Right renal cortex interstitium (tissue), 3 donors: Measurements from ENCODE around the gene TMEM178A. TPM values are rescaled to one million over a fixed set of nuclear protein-coding genes. Genes with fewer than 3 reads are reported as not detected.
A peak's percentile ranks its signal among the peaks of the same experiment; 100 is the strongest.
"Not testable (repeated sequence)": the region's sequence is repeated elsewhere in the genome, so short reads cannot be mapped to it uniquely, and the experiment has no call there.

Source experiments
- DNase-seq, 3 donors: peaks; one replicate each; pipeline ENCODE4 v3.0.0-alpha.2; 2013; ENCODE audit warnings: low read depth in 3 of 3, low spot score in 2 of 3
- polyA plus RNA-seq, 3 donors: library from polyadenylated mRNA; unstranded; fragments of 120-200 nt; gene quantifications; one replicate each; pipeline ENCODE4 v1.2.1, GENCODE V29; 2013; ENCODE audit not compliant: insufficient read length in 3 of 3

The TMEM178A gene
- polyA plus RNA-seq, 3 donors = 74.1 to 82.9 (median 75.6) TPM

- DNase-seq = no peak
These were observed 18.5 kb upstream of the TMEM178A start for GRCh38 chr2:39647104-39647765.

GRCh38 chr2:39648580-39648979, 17.1 kb upstream of the TMEM178A start:
- no peak for DNase-seq

GRCh38 chr2:39649511-39649910, 16.2 kb upstream of the TMEM178A start:
- DNase-seq = no peak

GRCh38 chr2:39650468-39650867, 15.2 kb upstream of the TMEM178A start:
- no peak for DNase-seq

- DNase-seq = not testable (repeated sequence)
These were observed 9.5 kb upstream of the TMEM178A start for GRCh38 chr2:39656215-39656614.

GRCh38 chr2:39657287-39657937, 8.3 kb upstream of the TMEM178A start:
- no peak for DNase-seq

- no peak for DNase-seq
These were observed 7.3 kb upstream of the TMEM178A start for GRCh38 chr2:39658371-39658770.

GRCh38 chr2:39659765-39660611, 5.7 kb upstream of the TMEM178A start:
- DNase-seq = no peak

GRCh38 chr2:39660612-39661236, 5.0 kb upstream of the TMEM178A start:
- DNase-seq = no peak

GRCh38 chr2:39661826-39662225, 3.9 kb upstream of the TMEM178A start:
- no peak for DNase-seq

GRCh38 chr2:39663187-39663930, 2.4 kb upstream of the TMEM178A start:
- no peak for DNase-seq

- DNase-seq = no peak
These were observed 1.4 kb upstream of the TMEM178A start for GRCh38 chr2:39664232-39664887.

- DNase-seq = peak in 1 of 3 donors; percentile 27
These were observed 677 bp upstream of the TMEM178A start for GRCh38 chr2:39664888-39665591.

GRCh38 chr2:39666491-39667101, 879 bp downstream of the TMEM178A start:
- no peak for DNase-seq

- DNase-seq = no peak
These were observed 1.6 kb downstream of the TMEM178A start for GRCh38 chr2:39667104-39667885.

- DNase-seq = no peak
These were observed 2.2 kb downstream of the TMEM178A start for GRCh38 chr2:39667886-39668276.

GRCh38 chr2:39668576-39669080, 2.9 kb downstream of the TMEM178A start:
- DNase-seq = no peak

- DNase-seq = no peak
These were observed 5.9 kb downstream of the TMEM178A start for GRCh38 chr2:39671604-39672003.
